Esophagus squamous epithelium (tissue), 5 donors: ENCODE measurements around the gene CACNA1I. TPM values are rescaled to one million over a fixed set of nuclear protein-coding genes. Genes with fewer than 3 reads are reported as not detected.

ENCODE experiments used
- DNase-seq: peaks from one replicate; lab custom pipeline; 2025; lab: John Stamatoyannopoulos, UW
- H3K27ac ChIP-seq, 4 donors: fragments of 200-600 bp; sonication (generic); one replicate each; pipeline ENCODE4 v1.5.1; 2016 to 2019; ENCODE audit warnings: mild to moderate bottlenecking in 1 of 4
- H3K27me3 ChIP-seq, 4 donors: fragments of 200-600 bp; sonication (generic); 1 replicate in 3 of 4; 2 replicates in 1 of 4; pipeline versions ENCODE4 v1.5.1 to v1.6.0; 2017 to 2021; ENCODE audit warnings: antibody characterized with exemption in 1 of 4
- H3K36me3 ChIP-seq, 3 donors: fragments of 200-600 bp; sonication (generic); one replicate each; pipeline ENCODE4 v1.5.1; 2016 to 2019
- H3K4me1 ChIP-seq, 3 donors: fragments of 200-600 bp; sonication (generic); one replicate each; pipeline ENCODE4 v1.5.1; 2017 to 2019
- H3K4me3 ChIP-seq, 4 donors: fragments of 200-600 bp; sonication (generic); 1 replicate in 3 of 4; 2 replicates in 1 of 4; pipeline ENCODE4 v1.5.1; 2016 to 2019; ENCODE audit warnings: mild to moderate bottlenecking in 2 of 4, moderate library complexity in 1 of 4
- H3K9me3 ChIP-seq, 3 donors: fragments of 200-600 bp; sonication (generic); one replicate each; pipeline ENCODE4 v1.5.1; 2016 to 2019
- POLR2A ChIP-seq, 4 donors: fragments of 450-650 bp; IDR thresholded peaks; one replicate each; pipeline ENCODE4 v1.6.1; 2017; ENCODE audit warnings: antibody characterized with exemption in 4 of 4, mild to moderate bottlenecking in 4 of 4, moderate library complexity in 3 of 4
- WGBS, 2 donors: methylation state at CpG; one replicate each; pipeline ENCODE4 v1.1.5; 2018; 5-methylcytosine and 5-hydroxymethylcytosine counted together
- intact Hi-C: fragments of 100-400 bp; cut with DNase I; formaldehyde crosslinking; loops from one replicate; pipeline ENCODE4 v1.15.0; 2022
- total RNA-seq, 4 donors: library from RNA; depleted of rRNA; stranded (reverse); fragments of >200 nt; gene quantifications; one replicate each; pipeline ENCODE4 v1.1.0, GENCODE V29; 2016
- TF ChIP-seq, protein P1 (sequence below), 6 experiments: fragments of 450-650 bp in 4 of 6; fragments of 200-600 bp in 2 of 6; sonication (generic) in 2 of 6; IDR thresholded peaks; one replicate each; pipeline ENCODE4 v1.5.1; 2016 to 2019; ENCODE audit warnings: antibody characterized with exemption in 6 of 6, mild to moderate bottlenecking in 4 of 6, moderate library complexity in 4 of 6
- donor health status: DM: yes; HTN: yes; CAD: no.

CACNA1I gene
- total RNA-seq, 4 donors from 2014 or later: 0.12 to 0.38 (median 0.20) TPM

GRCh38 chr22:39620924-39621690 is 50.6 kb downstream of the CACNA1I start:
- WGBS, 2 donors: 53 to 66% methylated on average over 5 of the region's 8 CpGs
- Histone ChIP-seq H3K27ac (no peak overlapping the region), H3K4me1 (peaks cover 0 to 3% (median 0%) of the 10 kb centered on the region in 3 donors), H3K27me3 (peaks cover 0 to 97% (median 2%) of the 10 kb centered on the region in 4 donors), H3K4me3 (no peak overlapping the region), H3K9me3 (no peaks in the 10 kb centered on the region), H3K36me3 (no peaks in the 10 kb centered on the region)
- TF ChIP-seq POLR2A (IDR thresholded peaks at IDR 0.05): no peak
- TF ChIP-seq, protein P1, sequence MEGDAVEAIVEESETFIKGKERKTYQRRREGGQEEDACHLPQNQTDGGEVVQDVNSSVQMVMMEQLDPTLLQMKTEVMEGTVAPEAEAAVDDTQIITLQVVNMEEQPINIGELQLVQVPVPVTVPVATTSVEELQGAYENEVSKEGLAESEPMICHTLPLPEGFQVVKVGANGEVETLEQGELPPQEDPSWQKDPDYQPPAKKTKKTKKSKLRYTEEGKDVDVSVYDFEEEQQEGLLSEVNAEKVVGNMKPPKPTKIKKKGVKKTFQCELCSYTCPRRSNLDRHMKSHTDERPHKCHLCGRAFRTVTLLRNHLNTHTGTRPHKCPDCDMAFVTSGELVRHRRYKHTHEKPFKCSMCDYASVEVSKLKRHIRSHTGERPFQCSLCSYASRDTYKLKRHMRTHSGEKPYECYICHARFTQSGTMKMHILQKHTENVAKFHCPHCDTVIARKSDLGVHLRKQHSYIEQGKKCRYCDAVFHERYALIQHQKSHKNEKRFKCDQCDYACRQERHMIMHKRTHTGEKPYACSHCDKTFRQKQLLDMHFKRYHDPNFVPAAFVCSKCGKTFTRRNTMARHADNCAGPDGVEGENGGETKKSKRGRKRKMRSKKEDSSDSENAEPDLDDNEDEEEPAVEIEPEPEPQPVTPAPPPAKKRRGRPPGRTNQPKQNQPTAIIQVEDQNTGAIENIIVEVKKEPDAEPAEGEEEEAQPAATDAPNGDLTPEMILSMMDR (IDR thresholded peaks at IDR 0.05): no peak
- no peak for DNase-seq
- intact Hi-C loops: no loop called here

GRCh38 chr22:39621826-39622225 is 51.3 kb downstream of the CACNA1I start:
- Histone ChIP-seq H3K4me3 (no peak overlapping the region), H3K4me1 (peaks cover 0 to 3% (median 0%) of the 10 kb centered on the region in 3 donors), H3K27me3 (peaks cover 0 to 97% (median 2%) of the 10 kb centered on the region in 4 donors), H3K36me3 (no peaks in the 10 kb centered on the region), H3K9me3 (no peaks in the 10 kb centered on the region), H3K27ac (no peak overlapping the region)
- 57 to 71% methylated on average over 6 to 7 of the region's 7 CpGs for WGBS, 2 donors
- intact Hi-C loops: no loop called here
- TF ChIP-seq POLR2A (IDR thresholded peaks at IDR 0.05): no peak
- TF ChIP-seq, protein P1 (IDR thresholded peaks at IDR 0.05): no peak
- DNase-seq: no peak

- Histone ChIP-seq H3K9me3 (no peaks in the 10 kb centered on the region), H3K4me3 (no peak overlapping the region), H3K36me3 (no peaks in the 10 kb centered on the region), H3K27ac (no peak overlapping the region), H3K4me1 (no peaks in the 10 kb centered on the region), H3K27me3 (peaks cover 0 to 97% (median 0%) of the 10 kb centered on the region in 4 donors)
- 34 to 36% methylated on average over 6 to 11 of the region's 17 CpGs for whole genome bisulfite sequencing, 2 donors
- intact Hi-C loops: no loop called here
- TF ChIP-seq, protein P1 (IDR thresholded peaks at IDR 0.05): peak; percentile 26 to 52 (median 46)
- TF ChIP-seq POLR2A (IDR thresholded peaks at IDR 0.05): no peak
- no peak for DNase-seq
Measured at GRCh38 chr22:39622881-39623367, 52.4 kb downstream of the CACNA1I start.

GRCh38 chr22:39623603-39624500 is 53.3 kb downstream of the CACNA1I start:
- 69 to 73% methylated on average over 18 to 21 of the region's 28 CpGs for whole genome bisulfite sequencing, 2 donors
- TF ChIP-seq, protein P1 (IDR thresholded peaks at IDR 0.05): no peak
- no peak for TF ChIP-seq POLR2A (IDR thresholded peaks at IDR 0.05)
- no peak for DNase-seq
- Histone ChIP-seq H3K27ac (no peak overlapping the region), H3K4me1 (no peaks in the 10 kb centered on the region), H3K36me3 (no peaks in the 10 kb centered on the region), H3K27me3 (peaks cover 0 to 97% (median 0%) of the 10 kb centered on the region in 4 donors), H3K4me3 (no peak overlapping the region), H3K9me3 (no peaks in the 10 kb centered on the region)
- intact Hi-C loops: no loop called here
